Retinal pigment epithelial cell (primary cell): ENCODE measurements around the gene PTOV1.

Experiments
- DNase-seq: peaks from one replicate; pipeline ENCODE4 v3.0.0-alpha.2; 2010; ENCODE audit warnings: low read depth
- H3K4me3 ChIP-seq: 2 replicates; pipeline ENCODE4 v1.5.1; 2011; ENCODE audit warnings: mild to moderate bottlenecking, low read length, control low read depth, moderate library complexity
- TF ChIP-seq, protein P1 (sequence below): conservative IDR thresholded peaks from 2 replicates; pipeline ENCODE4 v1.5.1; 2011; ENCODE audit warnings: low read depth, low read length, control low read depth, inconsistent platforms

Gene PTOV1

DNA sequence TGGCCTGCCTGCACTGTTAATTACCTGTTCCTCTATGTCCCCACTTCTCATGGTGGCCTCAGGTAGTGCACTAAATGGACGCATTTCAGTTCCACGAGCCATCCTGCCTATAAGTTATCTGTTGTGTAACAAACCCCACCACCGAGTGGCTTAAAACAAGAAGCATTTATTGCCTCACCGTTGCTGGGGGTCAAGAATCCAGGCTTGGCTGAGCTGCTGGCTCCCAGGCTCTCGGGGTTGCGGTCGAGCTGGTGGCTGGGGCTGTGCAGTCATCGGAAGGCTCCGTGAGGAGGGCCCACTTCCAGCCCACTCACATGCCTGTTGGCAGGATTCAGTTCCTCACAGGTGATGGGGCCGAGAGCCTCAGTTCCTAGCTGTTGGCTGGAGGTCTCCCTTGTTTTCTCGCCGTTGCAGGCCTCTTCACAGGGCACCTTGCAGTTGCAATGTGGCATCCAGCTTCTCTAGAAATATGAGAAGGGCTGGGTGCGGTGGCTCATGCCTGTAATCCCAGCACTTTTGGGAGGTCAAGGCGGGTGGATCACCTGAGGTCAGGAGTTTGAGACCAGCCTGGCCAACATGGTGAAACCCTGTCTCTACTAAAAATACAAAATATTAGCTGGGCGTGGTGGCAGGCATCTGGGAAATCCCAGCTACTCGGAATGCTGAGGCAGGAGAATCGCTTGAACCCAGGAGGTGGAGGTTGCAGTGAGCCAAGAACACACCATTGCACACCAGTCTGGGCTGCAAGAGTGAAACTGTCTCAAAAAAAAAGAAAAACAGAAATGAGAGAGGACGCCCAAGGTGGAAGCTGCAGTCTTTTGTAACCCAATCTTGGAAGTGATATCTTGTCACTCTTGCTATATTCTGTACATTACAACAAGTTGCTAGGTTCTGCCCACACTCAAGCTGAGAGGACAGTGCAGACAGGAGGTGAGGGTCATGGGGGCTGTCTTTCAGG, 6.5 kb upstream of the PTOV1 start:
- TF ChIP-seq, protein P1, sequence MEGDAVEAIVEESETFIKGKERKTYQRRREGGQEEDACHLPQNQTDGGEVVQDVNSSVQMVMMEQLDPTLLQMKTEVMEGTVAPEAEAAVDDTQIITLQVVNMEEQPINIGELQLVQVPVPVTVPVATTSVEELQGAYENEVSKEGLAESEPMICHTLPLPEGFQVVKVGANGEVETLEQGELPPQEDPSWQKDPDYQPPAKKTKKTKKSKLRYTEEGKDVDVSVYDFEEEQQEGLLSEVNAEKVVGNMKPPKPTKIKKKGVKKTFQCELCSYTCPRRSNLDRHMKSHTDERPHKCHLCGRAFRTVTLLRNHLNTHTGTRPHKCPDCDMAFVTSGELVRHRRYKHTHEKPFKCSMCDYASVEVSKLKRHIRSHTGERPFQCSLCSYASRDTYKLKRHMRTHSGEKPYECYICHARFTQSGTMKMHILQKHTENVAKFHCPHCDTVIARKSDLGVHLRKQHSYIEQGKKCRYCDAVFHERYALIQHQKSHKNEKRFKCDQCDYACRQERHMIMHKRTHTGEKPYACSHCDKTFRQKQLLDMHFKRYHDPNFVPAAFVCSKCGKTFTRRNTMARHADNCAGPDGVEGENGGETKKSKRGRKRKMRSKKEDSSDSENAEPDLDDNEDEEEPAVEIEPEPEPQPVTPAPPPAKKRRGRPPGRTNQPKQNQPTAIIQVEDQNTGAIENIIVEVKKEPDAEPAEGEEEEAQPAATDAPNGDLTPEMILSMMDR = no peak
- H3K4me3 ChIP-seq = no peak overlapping the region
- DNase-seq = no peak

DNA sequence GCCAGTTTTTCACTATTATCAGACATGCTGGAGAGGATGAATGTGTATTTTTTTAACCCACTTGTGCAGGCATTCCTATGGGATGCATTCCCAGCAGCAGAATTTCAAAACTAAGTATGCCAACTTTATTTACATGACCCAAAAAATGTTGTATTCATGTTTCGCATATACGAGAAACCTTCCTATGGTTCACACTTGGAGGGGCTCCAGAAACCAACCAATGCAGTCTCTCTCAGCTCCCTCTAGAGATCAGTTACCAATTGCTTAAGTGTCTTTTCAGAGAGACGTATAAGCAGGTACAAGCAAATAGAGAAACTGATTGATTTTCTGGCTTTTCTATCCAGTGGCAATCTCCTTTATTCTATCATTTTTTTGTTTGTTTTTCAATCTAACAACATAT, 5.5 kb upstream of the PTOV1 start:
- no peak overlapping the region for H3K4me3 ChIP-seq
- TF ChIP-seq, protein P1 = no peak
- no peak for DNase-seq

DNA sequence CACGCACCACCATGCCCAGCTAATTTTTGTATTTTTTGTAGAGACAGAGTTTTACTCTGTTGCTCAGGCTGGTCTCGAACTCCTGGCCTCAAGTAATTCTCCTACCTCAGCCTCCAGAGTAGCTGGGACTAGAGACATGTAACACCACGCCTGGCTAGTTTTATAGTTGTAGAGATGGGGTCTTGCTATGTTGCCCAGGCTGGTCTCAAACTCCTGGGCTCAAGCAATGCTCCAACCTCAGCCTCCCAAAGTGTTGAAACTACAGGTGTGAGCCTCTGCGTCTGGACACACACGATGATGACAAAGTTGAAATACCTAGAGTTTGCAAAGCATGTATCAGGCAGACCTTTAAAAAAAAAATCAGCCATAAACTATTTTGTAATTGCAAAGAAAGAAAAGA, 4.6 kb upstream of the PTOV1 start:
- H3K4me3 ChIP-seq = no peak overlapping the region
- DNase-seq = no peak
- TF ChIP-seq, protein P1 = no peak

DNA sequence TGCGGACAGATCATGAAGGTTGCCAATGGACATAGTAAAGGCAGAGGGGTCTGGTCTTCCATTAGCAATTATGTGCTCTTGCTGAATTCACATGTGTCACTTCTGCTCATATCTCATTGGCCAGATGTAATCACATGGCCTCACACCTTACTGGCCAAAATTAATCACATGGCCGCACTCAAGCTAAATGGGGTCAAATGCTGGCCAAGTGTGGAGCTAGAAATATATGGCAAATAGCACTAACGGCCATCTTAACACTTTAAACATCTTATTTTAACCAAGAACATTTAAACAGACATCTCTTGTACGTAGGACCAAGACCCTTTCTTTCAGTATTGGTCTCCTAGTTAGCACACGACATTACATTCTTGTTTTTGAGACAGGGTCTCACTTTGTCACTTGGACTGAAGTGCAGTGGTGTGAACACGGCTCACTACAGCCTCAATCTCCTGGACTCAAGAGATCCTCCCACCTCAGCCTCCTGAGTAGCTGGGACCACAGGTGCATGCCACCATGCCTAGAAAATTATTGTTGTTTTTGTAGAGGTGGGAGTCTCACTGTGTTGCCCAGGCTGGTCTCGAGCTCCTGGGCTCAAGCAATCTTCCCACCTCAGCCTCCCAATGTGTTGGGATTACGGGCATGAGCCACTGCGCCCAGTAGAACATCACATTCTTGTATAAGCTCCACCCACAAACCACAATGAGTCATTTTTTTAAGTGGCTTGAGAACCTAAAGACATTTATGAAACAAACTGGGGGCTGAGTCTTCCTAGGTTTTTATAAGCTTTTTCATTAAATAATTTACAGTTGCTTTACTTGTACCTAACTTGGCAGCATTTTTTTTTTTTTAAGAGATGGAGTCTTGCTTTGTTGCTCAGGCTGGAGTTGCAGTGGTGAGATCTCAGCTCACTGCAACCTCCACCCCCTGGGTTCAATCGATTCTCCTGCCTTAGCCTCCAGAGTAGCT, 2.9 kb upstream of the PTOV1 start:
- DNase-seq = peak; percentile 86
- no peak overlapping the region for H3K4me3 ChIP-seq
- TF ChIP-seq, protein P1 = no peak

DNA sequence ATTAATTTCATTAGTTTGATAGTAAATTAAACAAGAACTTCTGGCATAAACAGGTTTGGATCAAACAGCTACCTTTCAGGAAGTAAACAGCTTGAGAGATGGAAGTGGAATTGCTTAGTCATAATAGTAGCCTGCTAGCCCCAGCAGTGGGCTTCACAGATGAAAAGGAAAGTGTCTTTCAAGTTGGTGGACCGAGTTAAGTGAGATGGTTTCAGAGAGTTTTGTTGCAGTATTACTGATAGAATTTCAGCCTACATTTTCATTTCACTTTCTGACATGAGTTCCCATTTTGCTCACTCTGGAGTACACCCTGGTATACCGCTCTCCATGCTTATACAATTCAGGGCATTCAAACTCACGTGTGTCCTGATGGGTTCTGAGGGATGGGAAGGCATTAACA, 2.0 kb upstream of the PTOV1 start:
- DNase-seq = no peak
- no peak overlapping the region for H3K4me3 ChIP-seq
- TF ChIP-seq, protein P1 = no peak

DNA sequence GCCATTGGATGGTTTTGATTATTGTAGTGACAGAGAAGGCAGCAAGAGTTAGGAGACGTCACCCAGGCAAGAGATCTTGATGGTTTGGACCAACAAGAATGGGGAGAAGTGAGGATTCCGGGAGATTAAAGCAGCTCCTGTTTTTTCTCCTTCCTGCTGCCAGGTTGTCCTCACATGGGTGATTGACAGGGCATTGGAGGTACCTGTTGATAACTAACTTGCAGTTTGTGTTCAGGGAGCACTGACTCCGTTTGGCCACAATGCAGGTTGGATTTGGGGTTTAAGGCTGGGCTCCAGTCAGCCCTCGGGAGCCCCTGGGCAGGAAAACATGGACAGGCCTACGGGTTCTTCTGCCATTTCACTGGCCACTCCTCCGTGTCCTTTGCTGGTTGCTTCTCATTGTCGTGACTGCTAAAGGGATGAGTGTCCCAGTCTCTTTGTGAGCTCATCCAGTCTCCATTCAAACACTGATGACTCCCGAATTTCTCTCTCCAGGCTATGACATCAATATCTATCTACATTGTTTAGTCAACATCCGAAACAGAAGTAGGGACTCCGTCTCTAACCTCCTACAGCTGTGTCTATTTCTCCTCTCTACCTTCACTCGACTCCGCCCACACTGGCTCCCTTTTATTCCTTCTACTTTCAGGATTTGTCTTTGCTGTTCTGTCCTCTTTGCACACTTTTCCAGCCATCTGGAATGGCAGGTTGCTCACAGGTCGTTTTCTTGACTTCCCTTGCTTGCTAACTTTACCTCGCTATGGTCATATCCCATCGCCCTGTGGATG, 1.3 kb upstream of the PTOV1 start:
- TF ChIP-seq, protein P1 = no peak
- H3K4me3 ChIP-seq = peak overlapping the region; percentile 87
- no peak for DNase-seq
